HepG2 (cell line): ENCODE data around the gene CLDN7. TPM values are rescaled to one million over a fixed set of nuclear protein-coding genes. Genes with fewer than 3 reads are reported as not detected.

Experiments used
- ARID2 ChIP-seq: sonication (generic); formaldehyde crosslinking; IDR thresholded peaks from 2 replicates; pipeline ENCODE4 v1.8.1; 2022; ENCODE audit warnings: mild to moderate bottlenecking, missing genetic modification reagents, borderline replicate concordance
- ARID4A ChIP-seq: sonication (generic); formaldehyde crosslinking; IDR thresholded peaks from 2 replicates; pipeline ENCODE4 v1.5.0; 2020; ENCODE audit warnings: mild to moderate bottlenecking, missing genetic modification reagents, borderline replicate concordance
- BCLAF1 ChIP-seq: fragments of 450-650 bp; IDR thresholded peaks from 2 replicates; pipeline ENCODE4 v1.6.1; 2017; ENCODE audit warnings: mild to moderate bottlenecking
- HNRNPL ChIP-seq: fragments of 200-400 bp; formaldehyde crosslinking; IDR thresholded peaks from 2 replicates; pipeline ENCODE4 v1.6.1; 2017; ENCODE audit warnings: mild to moderate bottlenecking, low read depth, low read length
- JUNB ChIP-seq: sonication (generic); formaldehyde crosslinking; IDR thresholded peaks from 2 replicates; pipeline ENCODE4 v1.8.0; 2022; ENCODE audit warnings: missing genetic modification reagents, mild to moderate bottlenecking, borderline replicate concordance
- PCBP2 ChIP-seq: fragments of 200-400 bp; formaldehyde crosslinking; optimal IDR thresholded peaks from 2 replicates; pipeline ENCODE3; 2018; ENCODE audit warnings: low read length, low read depth; ENCODE audit not compliant: poor library complexity, severe bottlenecking
- TARDBP ChIP-seq: sonication (generic); formaldehyde crosslinking; IDR thresholded peaks from 2 replicates; pipeline ENCODE4 v1.8.0; 2022; ENCODE audit warnings: mild to moderate bottlenecking, missing genetic modification reagents
- TBX3 ChIP-seq: fragments of 450-650 bp; IDR thresholded peaks from 2 replicates; pipeline ENCODE4 v1.6.1; 2017; ENCODE audit warnings: antibody characterized with exemption, mild to moderate bottlenecking, inconsistent platforms, borderline replicate concordance
- U2AF2 ChIP-seq: fragments of 200-400 bp; formaldehyde crosslinking; IDR thresholded peaks from 2 replicates; pipeline ENCODE4 v1.6.1; 2017; ENCODE audit warnings: low read depth, mild to moderate bottlenecking, low read length
- YEATS4 ChIP-seq: sonication (generic); formaldehyde crosslinking; IDR thresholded peaks from 2 replicates; pipeline ENCODE4 v1.4.0; 2020; ENCODE audit warnings: missing genetic modification reagents, borderline replicate concordance
- ZNF281 ChIP-seq: sonication (generic); formaldehyde crosslinking; IDR thresholded peaks from 2 replicates; pipeline ENCODE4 v1.4.0; 2020; ENCODE audit warnings: missing genetic modification reagents, borderline replicate concordance
- ZNF292 ChIP-seq: sonication (generic); formaldehyde crosslinking; IDR thresholded peaks from 2 replicates; pipeline ENCODE4 v1.8.1; 2022; ENCODE audit warnings: mild to moderate bottlenecking, low read depth, missing genetic modification reagents, borderline replicate concordance
- ZNF296 ChIP-seq: sonication (generic); formaldehyde crosslinking; conservative IDR thresholded peaks from 2 replicates; pipeline ENCODE4 v1.5.0; 2020; ENCODE audit warnings: mild to moderate bottlenecking, missing genetic modification reagents
- ZNF460 ChIP-seq: sonication (generic); formaldehyde crosslinking; IDR thresholded peaks from 2 replicates; pipeline ENCODE4 v1.5.1; 2020; ENCODE audit warnings: missing genetic modification reagents, mild to moderate bottlenecking, borderline replicate concordance
- polyA plus RNA-seq, 8 experiments: library from polyadenylated mRNA; depleted of rRNA in 3 of 8; stranded (reverse) in 7 of 8; unstranded in 1 of 8; fragments of >200 nt; fragmentation: Illumina TruSeq in 4 of 8; extraction: Trizol in 4 of 8; gene quantifications; 2 replicates each; pipeline versions ENCODE4 v1.2.1 to v1.2.3, GENCODE V29; 2011 to 2016; ENCODE audit warnings: low read depth in 4 of 8, missing spikeins in 1 of 8, mixed read lengths in 1 of 8; ENCODE audit not compliant: insufficient read depth in 1 of 8
- total RNA-seq, 5 experiments: library from RNA; depleted of rRNA; stranded (reverse); fragments of >200 nt; fragmentation: Illumina TruSeq; extraction: Trizol; gene quantifications; 2 replicates each; pipeline ENCODE4 v1.2.3, GENCODE V29; 2016; ENCODE audit warnings: low read depth in 1 of 5

The CLDN7 gene
- total and polyA plus RNA-seq, 2 of the 13 experiments (the other 11 are each of a cell fraction or from before 2014, with no cell fraction given) = not detected

- TF ChIP-seq ZNF281 (CRISPR knock-in tag) (no peak), U2AF2 (no peak), TBX3 (0 out of 2 replicates have a peak, but pooled peaks have one; percentile 24), ZNF292 (CRISPR knock-in tag) (no peak), JUNB (CRISPR knock-in tag) (no peak), ARID4A (CRISPR knock-in tag) (peak; percentile 48; the same call in 1 of the 2 replicates), HNRNPL (0 out of 2 replicates have a peak, but pooled peaks have one; percentile 24), PCBP2 (no peak), BCLAF1 (no peak), ZNF460 (CRISPR knock-in tag) (no peak), YEATS4 (CRISPR knock-in tag) (no peak; the same call in 1 of the 2 replicates), TARDBP (CRISPR knock-in tag) (no peak), ZNF296 (no peak), ARID2 (CRISPR knock-in tag) (no peak)
Observed at GRCh38 chr17:7281074-7281952, 19.0 kb upstream of the CLDN7 start, which contains the start of gene SLC2A4 (continued).
